ENCODE measurements around the gene IL27RA.

The IL27RA gene

DNA sequence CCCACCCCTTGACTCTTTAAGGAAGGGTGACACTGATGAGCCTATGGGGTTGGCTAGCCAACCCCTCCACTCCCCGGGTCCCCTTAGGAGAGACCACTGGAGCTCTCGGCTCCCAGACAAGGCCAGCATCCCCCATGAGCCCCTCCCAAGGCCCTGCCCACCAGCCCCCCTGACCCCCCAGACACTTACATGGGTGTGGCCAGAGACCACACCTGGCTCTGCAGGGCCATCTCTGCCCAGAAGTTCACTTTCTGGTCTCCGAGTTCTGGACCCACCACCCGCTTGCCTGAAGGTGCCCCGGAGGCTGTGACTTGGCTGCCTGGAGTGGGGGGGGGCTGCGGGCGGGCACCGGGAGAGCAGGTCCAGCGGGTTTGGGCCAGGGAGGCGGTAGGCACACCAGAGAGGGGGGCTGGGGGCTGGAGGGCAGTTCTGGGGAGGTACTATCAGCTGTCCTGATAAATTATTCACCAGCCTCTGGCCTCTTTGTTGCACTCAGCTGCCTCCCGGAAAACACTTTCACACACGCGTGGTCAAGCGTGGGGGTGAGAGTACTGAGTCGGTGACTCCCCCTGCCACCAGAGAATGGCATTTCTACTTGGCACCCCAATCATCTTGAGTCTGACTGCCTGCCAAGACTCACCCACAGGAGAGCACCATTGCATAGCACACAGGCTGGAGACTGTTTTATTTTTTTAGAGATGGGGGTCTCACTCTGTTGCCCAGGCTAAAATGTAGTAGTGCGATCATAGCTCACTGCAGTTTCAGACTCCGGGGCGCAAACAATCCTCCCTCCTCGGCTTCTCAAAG lies 30.4 kb downstream of the IL27RA start, which contains the start of gene PALM3:
TSS of gene PALM3 (minus strand) at position 326 of the 807 bp plus-strand sequence. CDS start at position 230, 96 bp downstream.
- no peak for DNase-seq

DNA sequence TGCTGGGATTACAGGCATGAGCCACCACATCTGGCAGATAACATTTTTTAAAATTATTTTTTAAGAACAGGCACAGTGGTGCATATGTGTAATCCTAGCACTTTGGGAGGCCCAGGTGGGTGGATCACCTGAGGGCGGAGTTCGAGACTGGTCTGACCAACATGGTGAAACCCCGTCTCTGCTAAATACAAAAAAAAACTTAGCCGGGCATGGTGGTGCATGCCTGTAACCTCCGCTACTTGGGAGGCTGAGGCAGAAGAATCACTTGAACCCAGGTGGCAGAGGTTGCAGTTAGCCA lies 30.9 kb downstream of the IL27RA start:
- DNase-seq, result no peak

DNA sequence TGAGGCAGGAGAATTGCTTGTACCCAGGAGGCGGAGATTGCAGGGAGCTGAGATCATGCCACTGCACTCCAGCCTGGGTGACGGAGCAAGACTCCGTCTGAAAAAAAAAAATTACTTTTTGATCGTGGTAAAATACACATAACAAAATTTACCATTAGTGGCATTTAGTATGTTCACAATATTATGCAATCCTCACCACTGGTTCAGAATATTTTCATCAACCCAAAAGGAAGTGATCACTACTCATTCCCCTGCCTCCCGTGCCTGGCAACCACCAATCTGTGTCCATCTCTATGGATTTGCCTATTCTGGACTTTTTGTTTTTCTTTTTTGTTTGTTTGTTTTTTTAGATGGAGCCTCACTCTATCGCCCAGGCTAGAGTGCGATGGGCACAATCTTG lies 31.5 kb downstream of the IL27RA start:
- DNase-seq, result no peak

DNA sequence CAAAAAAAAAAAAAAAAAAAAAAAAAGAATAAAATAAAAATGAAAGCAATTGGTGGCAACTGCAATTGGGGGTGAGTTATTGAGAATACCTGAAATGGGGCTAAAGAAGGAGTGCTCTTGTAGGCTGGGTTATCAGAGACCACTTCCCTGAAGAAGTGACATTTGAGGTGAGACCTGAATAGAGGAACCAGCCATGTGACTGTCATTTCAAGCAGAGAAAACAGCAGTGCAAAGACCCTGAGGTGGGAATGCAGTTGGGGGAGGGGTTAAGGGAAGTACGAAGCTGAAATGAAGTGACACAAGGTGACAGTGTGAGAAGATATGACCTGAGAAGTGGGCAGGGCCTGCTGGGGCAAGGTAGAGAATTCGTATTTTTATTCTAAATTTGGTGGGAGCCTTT lies 34.6 kb downstream of the IL27RA start:
- DNase-seq, result no peak

DNA sequence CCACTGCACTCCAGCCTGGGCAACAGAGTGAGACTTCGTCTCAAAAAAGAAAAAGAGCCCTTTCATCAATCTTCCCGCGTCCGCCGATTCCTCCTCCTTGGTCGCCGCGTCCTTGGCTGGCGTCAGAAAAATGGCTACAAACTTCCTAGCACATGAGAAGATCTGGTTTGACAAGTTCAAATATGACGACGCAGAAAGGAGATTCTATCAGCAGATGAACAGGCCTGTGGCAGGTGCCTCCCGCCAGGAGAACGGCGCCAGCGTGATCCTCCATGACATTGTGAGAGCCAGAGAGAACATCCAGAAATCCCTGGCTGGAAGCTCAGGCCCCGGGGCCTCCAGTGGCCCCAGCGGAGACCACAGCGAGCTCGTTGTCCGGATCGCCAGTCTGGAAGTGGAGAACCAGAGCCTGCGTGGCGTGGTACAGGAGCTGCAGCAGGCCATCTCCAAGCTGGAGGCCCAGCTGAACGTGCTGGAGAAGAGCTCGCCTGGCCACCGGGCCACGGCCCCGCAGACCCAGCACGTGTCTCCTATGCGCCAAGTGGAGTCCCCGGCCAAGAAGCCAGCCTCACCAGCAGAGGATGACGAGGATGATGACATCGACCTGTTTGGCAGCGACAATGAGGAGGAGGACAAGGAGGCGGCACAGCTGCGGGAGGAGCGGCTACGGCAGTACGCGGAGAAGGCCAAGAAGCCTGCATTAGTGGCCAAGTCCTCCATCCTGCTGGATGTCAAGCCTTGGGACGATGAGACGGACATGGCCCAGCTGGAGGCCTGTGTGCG lies 38.9 kb downstream of the IL27RA start:
- DNase-seq, result no peak

- DNase-seq, result no peak
These were observed 41.1 kb downstream of the IL27RA start, which contains the start of gene MISP3 for GRCh38 chr19:14072535-14073260. TSS of gene MISP3 (plus strand) at chr19:14072786. CDS start at chr19:14073310, 524 bp downstream.

GRCh38 chr19:14073261-14073924 lies 41.8 kb downstream of the IL27RA start:
- DNase-seq, result peak; percentile 73

DNA sequence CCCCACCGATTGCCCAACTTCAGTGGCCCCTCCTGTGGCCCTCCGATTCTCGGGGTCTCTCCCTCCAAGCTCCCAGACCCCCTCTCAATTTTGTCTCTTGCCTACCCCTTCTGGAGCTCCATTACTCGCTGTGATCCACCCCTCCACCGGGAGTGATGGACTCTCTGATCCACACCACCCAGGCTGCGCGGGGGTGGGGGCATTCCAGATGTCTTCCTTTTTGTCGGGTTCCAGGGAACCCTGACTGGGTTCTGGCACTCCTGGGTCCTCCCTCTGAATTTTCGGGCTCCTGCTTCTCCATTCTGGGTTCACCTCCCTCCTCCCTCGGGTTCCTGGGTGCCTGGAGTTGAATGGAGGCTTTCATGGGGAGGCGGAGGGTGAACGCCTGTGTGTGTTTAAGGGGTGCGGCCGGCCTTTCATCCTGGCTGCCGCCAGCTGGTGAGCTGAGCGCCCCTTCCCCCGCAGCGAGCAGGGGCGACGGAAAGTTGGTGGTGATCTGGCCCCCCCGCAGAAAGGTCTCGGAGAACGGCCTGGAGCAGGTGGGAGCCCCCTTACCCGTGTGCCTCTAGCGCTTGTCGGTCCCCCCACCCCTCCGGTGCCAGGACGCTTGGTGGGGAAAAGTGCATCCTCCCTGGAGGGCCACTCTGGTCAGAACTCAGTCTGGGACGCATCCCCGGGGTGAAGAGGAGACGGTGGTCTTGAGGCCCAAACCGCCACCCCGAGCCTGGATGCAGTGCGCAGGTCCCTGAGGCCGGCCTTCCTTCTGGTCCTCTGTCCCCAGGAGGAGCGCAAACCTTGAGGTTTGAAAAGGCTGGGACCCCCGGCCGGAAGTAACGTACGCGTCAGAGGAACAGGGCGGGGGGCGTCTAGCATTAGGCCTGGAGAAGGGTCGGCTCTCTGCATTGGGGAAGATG lies 42.6 kb downstream of the IL27RA start:
- DNase-seq, result no peak

GRCh38 chr19:14078411-14078810 lies 46.8 kb downstream of the IL27RA start:
- no peak for DNase-seq

GRCh38 chr19:14080887-14081796 lies 49.6 kb downstream of the IL27RA start:
- peak; percentile 99 for DNase-seq

DNA sequence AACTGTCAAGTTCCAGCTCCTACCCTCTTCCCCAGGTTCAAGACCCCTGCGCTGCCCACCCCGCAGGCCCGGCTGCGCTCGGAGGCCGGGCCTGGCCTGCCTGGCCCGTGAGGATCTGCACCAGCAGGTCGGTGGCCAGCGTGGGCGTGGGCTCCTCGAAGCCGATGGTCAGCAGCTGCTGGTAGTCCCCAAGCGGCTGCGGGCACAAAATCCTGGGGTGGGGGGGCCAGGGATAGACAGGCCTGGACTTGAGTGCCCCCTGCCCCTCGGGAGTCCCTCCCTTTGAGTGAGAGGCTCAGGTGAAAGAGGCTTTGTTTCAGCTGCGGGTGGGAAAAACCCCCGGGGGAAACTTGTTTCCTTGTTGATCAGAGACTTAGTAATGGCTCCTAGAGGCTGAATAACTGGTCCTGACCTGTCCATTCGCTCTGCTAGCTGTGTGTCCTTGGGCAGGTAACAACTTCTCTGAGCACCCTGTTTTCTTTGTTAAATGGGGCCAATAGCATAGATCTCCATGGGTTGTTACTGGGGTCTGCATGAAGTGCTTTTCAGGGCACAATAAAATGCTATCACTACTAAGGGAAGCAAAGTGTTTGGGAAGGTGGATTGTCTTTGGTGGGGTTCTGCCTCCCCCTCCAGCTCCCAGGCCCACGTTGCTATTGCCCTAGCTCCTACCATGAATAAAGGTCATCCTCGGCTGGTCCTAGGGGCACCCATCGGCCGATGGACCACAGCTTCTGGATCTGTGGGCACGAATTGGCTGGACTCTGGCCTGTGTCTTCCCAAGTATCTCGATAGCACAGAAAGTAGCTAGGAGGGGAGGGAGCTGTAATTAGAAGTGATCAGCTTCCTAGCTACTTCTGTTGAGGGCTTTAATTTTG lies 50.5 kb downstream of the IL27RA start:
- no peak for DNase-seq

GRCh38 chr19:14082675-14082960 lies 51.1 kb downstream of the IL27RA start:
- no peak for DNase-seq

GRCh38 chr19:14085309-14085995 lies 53.9 kb downstream of the IL27RA start, which contains the start of gene C19orf67:
TSS of gene C19orf67 (minus strand) at chr19:14085783. CDS start at chr19:14085627, 156 bp downstream.
- DNase-seq, result no peak

GRCh38 chr19:14086098-14086497 lies 54.5 kb downstream of the IL27RA start:
- no peak for DNase-seq

DNA sequence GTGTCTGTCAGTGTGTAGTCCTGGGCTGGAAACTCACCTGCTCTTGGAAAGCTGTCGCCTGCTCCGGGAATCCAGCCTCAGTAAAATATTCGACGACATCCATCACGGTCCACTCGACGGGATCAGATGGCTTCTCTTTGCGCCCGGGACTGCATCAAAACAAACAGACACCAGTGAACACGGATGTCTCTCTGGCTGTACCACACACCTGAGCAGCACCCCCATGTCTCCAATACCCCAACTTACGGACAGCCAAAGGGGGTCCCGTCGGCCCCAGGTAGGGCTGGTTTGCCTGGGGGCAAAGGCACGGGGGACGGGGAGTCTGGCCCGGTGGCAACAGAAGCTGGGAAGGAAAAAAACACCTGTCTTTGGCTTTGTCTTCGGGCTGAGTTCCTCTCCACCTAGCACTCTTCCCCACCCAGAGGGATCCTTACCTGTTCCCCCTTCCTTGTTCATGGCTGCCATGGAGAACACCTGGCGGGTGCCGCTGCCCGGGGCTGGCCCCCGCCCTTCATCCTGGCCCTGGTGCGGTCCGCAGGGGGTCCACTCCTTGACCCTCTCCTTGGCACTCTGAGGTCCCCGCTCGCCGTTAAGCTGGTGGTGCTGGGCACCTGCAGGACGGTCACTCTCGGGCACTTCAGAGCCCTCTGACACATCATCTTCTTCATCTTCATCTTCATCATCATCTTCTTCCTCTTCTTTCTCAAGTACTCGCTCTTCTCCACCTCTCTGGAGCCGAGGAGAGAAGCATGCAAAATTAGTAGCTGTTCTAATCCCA lies 57.3 kb downstream of the IL27RA start:
- no peak for DNase-seq

DNA sequence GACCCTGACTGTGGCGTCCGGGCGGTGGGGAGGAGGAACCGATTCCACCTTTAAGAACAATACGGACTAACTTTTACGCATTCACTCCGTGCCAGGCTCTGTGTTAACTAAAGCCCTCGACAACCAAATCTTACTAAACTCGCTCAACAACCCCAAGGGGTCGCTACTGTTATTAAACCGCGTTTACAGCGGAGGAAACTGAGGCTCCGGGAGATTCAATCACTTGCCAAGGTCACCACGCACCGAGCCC lies 57.8 kb downstream of the IL27RA start:
- no peak for DNase-seq

- peak; percentile 68 for DNase-seq
These were observed 58.3 kb downstream of the IL27RA start for GRCh38 chr19:14089662-14090508.

Measured in fibroblast of skin of right biceps (primary cell).